Neutrophil (primary cell): Measurements from ENCODE around the gene UBA3.

ENCODE experiments used
- H3K27ac ChIP-seq: fragments of 200-600 bp; sonication (generic); 2 replicates; pipeline ENCODE4 v1.5.1; 2016; ENCODE audit warnings: mild to moderate bottlenecking, moderate library complexity
- H3K27me3 ChIP-seq: fragments of 200-600 bp; sonication (generic); 2 replicates; pipeline ENCODE4 v1.6.0; 2016; ENCODE audit warnings: mild to moderate bottlenecking
- H3K36me3 ChIP-seq: fragments of 200-600 bp; sonication (generic); 2 replicates; pipeline ENCODE4 v1.5.1; 2017
- H3K4me1 ChIP-seq, 2 experiments: fragments of 200-600 bp in 1 of 2; sonication (generic) in 1 of 2; 1 replicate in 1 of 2; 2 replicates in 1 of 2; pipeline versions ENCODE4 v1.5.1 to v1.6.1; 2013 to 2016; ENCODE audit warnings: low read depth in 1 of 2, low read length in 1 of 2, mild to moderate bottlenecking in 1 of 2, moderate library complexity in 1 of 2; ENCODE audit not compliant: control insufficient read depth in 1 of 2, insufficient read depth in 1 of 2
- H3K4me3 ChIP-seq, 2 experiments: fragments of 200-600 bp in 1 of 2; sonication (generic) in 1 of 2; 1 replicate in 1 of 2; 2 replicates in 1 of 2; pipeline ENCODE4 v1.5.1; 2013 to 2016; ENCODE audit warnings: low read depth in 1 of 2, low read length in 1 of 2, mild to moderate bottlenecking in 1 of 2, moderate library complexity in 1 of 2
- H3K9me3 ChIP-seq: fragments of 200-600 bp; sonication (generic); 2 replicates; pipeline ENCODE4 v1.5.1; 2016
- CTCF ChIP-seq: fragments of 200-600 bp; sonication (generic); IDR thresholded peaks from 2 replicates; pipeline ENCODE4 v1.5.1; 2016; ENCODE audit warnings: antibody characterized with exemption

UBA3 gene

DNA sequence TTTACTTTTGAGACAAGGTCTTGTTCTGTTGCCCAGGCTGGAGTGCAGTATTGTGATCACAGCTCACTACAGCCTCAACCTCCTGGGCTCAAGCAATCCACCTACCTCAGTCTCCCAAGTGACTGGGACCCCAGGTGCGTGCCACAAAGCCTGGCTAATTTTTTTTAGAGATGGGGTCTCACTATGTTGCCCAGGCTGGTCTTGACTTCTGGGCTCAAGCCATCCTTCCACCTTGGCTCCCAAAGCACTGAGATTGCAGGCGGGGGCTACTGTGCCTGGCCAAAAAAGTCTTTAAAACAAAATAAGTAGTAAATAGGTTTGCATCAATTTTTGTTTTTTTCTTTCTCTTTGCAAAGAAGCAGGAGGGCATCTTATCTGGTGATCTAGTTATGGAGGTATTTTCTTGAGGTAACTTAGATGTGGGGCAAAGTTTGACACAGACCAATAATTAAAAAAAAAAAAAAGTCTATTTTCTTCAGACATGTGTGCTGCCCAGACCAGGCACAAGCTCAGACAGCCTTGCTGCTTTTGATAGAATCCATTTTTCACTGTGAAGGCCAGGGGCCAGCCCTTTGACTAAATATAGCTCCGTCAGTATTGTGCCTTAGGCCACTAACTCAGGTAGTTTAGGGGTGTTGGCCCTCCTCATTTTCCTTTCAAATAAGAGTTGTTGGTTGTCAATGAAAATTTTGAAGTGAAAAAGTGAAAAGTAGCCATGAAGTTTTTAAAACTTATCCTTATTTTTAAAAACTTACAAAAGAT lies 7.0 kb upstream of the UBA3 start:
- TF ChIP-seq CTCF, result no peak
- H3K27ac ChIP-seq, result peak overlapping the region; percentile 92

GRCh38 chr3:69085833-69086722 lies 5.9 kb upstream of the UBA3 start:
- H3K4me3 ChIP-seq, result peak overlapping the region; percentile 77 to 83
- H3K9me3 ChIP-seq, result no peaks in the 10 kb centered on the region
- TF ChIP-seq CTCF, result no peak
- H3K4me1 ChIP-seq, result peaks cover 57 to 75% of the 10 kb centered on the region in 2 experiments
- H3K36me3 ChIP-seq, result no peaks in the 10 kb centered on the region
- peak overlapping the region; percentile 92 for H3K27ac ChIP-seq
- no peaks in the 10 kb centered on the region for H3K27me3 ChIP-seq

More for the DNA sequence above, 7.0 kb upstream of the UBA3 start:
- no peaks in the 10 kb centered on the region for H3K9me3 ChIP-seq
- H3K36me3 ChIP-seq, result no peaks in the 10 kb centered on the region
- peaks cover 68 to 84% of the 10 kb centered on the region in 2 experiments for H3K4me1 ChIP-seq
- peak overlapping the region; percentile 77 to 83 for H3K4me3 ChIP-seq
- H3K27me3 ChIP-seq, result no peaks in the 10 kb centered on the region

GRCh38 chr3:69085168-69085832 lies 5.1 kb upstream of the UBA3 start:
- H3K4me3 ChIP-seq, result peak overlapping the region; percentile 77 to 83
- peaks cover 55 to 74% of the 10 kb centered on the region in 2 experiments for H3K4me1 ChIP-seq
- no peak for TF ChIP-seq CTCF

DNA sequence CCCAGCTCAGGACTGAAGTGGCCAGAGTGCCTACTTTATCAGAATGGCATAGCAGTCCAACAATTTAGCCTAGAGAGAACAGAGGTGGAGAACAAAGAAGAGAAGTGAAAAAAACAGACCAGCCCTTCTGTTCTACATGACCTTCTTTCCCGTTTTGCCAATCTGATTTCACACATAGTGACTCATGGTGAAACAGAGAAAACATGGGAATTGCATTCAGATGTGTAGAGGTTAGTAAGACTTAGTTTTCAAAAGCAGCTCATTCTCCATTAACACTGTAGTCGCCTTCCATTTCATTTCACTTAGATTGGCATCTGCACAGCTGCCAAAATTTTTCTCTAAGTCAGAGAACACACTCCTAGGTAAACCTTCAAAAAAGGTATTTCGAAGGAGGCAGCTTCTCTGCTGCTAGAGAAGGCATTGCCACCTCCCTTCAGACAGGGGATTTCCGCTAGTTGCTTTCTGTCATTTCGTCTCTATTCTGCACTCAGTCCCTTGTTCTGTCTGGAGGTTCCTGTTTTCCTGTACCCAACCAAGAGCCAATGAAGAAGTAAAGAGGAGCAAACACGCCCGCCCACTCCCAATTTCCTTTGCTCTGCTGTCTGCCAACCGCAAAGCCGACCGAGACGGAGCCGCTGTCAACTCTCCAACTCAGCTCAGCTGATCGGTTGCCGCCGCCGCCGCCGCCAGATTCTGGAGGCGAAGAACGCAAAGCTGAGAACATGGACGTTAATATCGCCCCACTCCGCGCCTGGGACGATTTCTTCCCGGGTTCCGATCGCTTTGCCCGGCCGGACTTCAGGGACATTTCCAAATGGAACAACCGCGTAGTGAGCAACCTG lies 4.4 kb upstream of the UBA3 start, which contains the start of gene ARL6IP5:
TSS of gene ARL6IP5 (plus strand) at position 612 of the 842 bp plus-strand sequence. CDS start at position 723, 111 bp downstream.
- TF ChIP-seq CTCF, result no peak
- Histone ChIP-seq H3K36me3 (no peaks in the 10 kb centered on the region), H3K4me3 (peak within 1 kb of the TSS; percentile 77 to 83), H3K27ac (peak within 1 kb of the TSS; percentile 92), H3K4me1 (peaks cover 56 to 73% of the 10 kb centered on the region in 2 experiments), H3K9me3 (no peaks in the 10 kb centered on the region), H3K27me3 (no peaks in the 10 kb centered on the region)

More at GRCh38 chr3:69085168-69085832, 5.1 kb upstream of the UBA3 start:
- Histone ChIP-seq H3K27ac (peak overlapping the region; percentile 92), H3K27me3 (no peaks in the 10 kb centered on the region), H3K9me3 (no peaks in the 10 kb centered on the region), H3K36me3 (no peaks in the 10 kb centered on the region)
